ENCODE results near the gene DLX4. TPM values are rescaled to one million over a fixed set of nuclear protein-coding genes. Genes with fewer than 3 reads are reported as not detected.

The DLX4 gene
- total RNA-seq, 1 experiment from 2014 or later: 2.5 TPM

DNA sequence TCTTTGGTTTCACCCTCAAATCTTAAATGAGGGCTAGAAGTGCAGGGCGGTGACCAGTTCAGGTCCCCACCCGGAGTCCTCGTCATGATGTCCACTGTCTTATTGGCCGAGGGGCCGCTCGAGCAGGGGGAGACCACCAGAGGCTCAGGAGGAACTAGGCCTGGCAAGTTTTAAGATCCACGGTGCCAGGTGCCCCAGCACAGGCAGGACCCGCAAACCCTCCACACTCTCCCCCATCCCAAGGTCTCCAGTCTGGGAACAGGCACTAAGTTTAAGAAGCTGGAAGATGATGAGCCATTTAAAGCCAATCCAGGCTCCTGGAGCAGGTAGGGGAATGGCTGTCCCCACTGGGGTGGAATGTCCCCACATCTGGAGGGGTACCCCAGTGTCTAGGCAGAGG is 21.9 kb downstream of the DLX4 start:
- no peak overlapping the region for H3K4me3 Mint-ChIP-seq
- no peak for TF ChIP-seq CTCF (conservative IDR thresholded peaks at IDR 0.05)
- H2BK20ac ChIP-seq (ENCODE audit: low read depth, low read length, poor library complexity, severe bottlenecking): no peak overlapping the region
- peaks cover 6 to 10% of the 10 kb centered on the region in 2 experiments; a peak in 4 of 5 replicates for H3K9me3 Mint-ChIP-seq
- peaks cover 98% of the 10 kb centered on the region for H3K27me3 Mint-ChIP-seq (ENCODE audit: low read depth)
- H3K23me2 ChIP-seq (ENCODE audit: insufficient read length, low read depth, low read length, poor library complexity, severe bottlenecking): peaks cover 7% of the 10 kb centered on the region
- H3K56ac ChIP-seq (ENCODE audit: insufficient read length, low read depth, low read length): no peak overlapping the region
- peak; percentile 19 for DNase-seq
- H2BK120ac ChIP-seq (ENCODE audit: low read depth, low read length, poor library complexity, severe bottlenecking): no peak overlapping the region
- H3K36me3 Mint-ChIP-seq (ENCODE audit: insufficient read depth in 1 of 3, low read depth in 3 of 3): peaks cover 0 to 3% (median 2%) of the 10 kb centered on the region in 3 experiments; a peak in 3 of 7 replicates
- peaks cover 55% of the 10 kb centered on the region for H3K27me3 ChIP-seq (ENCODE audit: insufficient read depth, low read length)
- H3K4ac ChIP-seq (ENCODE audit: low read depth, low read length): no peak overlapping the region
- no peak overlapping the region for H3K4me2 ChIP-seq (ENCODE audit: insufficient read depth, insufficient read length, low read length)
- no peak overlapping the region for H4K8ac ChIP-seq (replicated peaks; ENCODE audit: insufficient read length, low read depth, low read length)
- no CpG with 5 or more reads among the region's 8 CpGs for WGBS (ENCODE audit: extremely low coverage, insufficient read length, low lambda C conversion rate)
- no peak overlapping the region for H3K27ac ChIP-seq (ENCODE audit: insufficient read length, low read depth, low read length)
- no peaks in the 10 kb centered on the region for H3K9me3 ChIP-seq (ENCODE audit: control insufficient read depth, low read depth, low read length)
- no peak overlapping the region for H2AK5ac ChIP-seq (ENCODE audit: insufficient read length, low read length)
- H3K27ac Mint-ChIP-seq: no peak overlapping the region
- H3K4me1 Mint-ChIP-seq: peaks cover 19 to 46% of the 10 kb centered on the region in 2 experiments
- H2AFZ ChIP-seq (ENCODE audit: low read length): no peak overlapping the region
- H4K5ac ChIP-seq (ENCODE audit: insufficient read length, low read depth, low read length): no peak overlapping the region
- H3K4me1 ChIP-seq (ENCODE audit: insufficient read depth, low read length): no peaks in the 10 kb centered on the region; the same call in 1 of the 2 replicates
- H2BK12ac ChIP-seq (ENCODE audit: insufficient read length, low read depth, low read length): no peak overlapping the region
- no peak overlapping the region for H4K91ac ChIP-seq (ENCODE audit: insufficient read length, low read depth, low read length)
- H3K18ac ChIP-seq (ENCODE audit: insufficient read length, low read depth, low read length): no peak overlapping the region
- H4K20me1 ChIP-seq (ENCODE audit: control insufficient read depth, insufficient read depth, insufficient read length): peaks cover 5% of the 10 kb centered on the region
- H3K14ac ChIP-seq (ENCODE audit: insufficient read depth, low read length): no peak overlapping the region
- H3K9ac ChIP-seq (ENCODE audit: extremely low read depth, insufficient read length, low read length): no peak overlapping the region
- H3K79me1 ChIP-seq (ENCODE audit: insufficient read depth, low read depth, low read length, poor library complexity, severe bottlenecking): no peaks in the 10 kb centered on the region
- no peak overlapping the region for H3T11ph ChIP-seq (ENCODE audit: low read length)
- H2BK5ac ChIP-seq (ENCODE audit: insufficient read length, low read length): no peak overlapping the region
- no peak overlapping the region for H3K23ac ChIP-seq (ENCODE audit: insufficient read length, low read depth, low read length)
- H3K79me2 ChIP-seq (ENCODE audit: insufficient read depth, low read length): no peaks in the 10 kb centered on the region
- no peak overlapping the region for H2BK15ac ChIP-seq (ENCODE audit: low read depth, low read length)

Measured in H9 (cell line).